CD4-positive, alpha-beta T cell treated with Interleukin-10 for 1 hour (primary cell): ENCODE data around the gene SLC25A23.
"Not testable (repeated sequence)": the region's sequence is repeated elsewhere in the genome, so short reads cannot be mapped to it uniquely, and the experiment has no call there.

Experiments
- DNase-seq: peaks from one replicate; pipeline ENCODE4 v3.0.0-alpha.2; 2020

The SLC25A23 gene

DNA sequence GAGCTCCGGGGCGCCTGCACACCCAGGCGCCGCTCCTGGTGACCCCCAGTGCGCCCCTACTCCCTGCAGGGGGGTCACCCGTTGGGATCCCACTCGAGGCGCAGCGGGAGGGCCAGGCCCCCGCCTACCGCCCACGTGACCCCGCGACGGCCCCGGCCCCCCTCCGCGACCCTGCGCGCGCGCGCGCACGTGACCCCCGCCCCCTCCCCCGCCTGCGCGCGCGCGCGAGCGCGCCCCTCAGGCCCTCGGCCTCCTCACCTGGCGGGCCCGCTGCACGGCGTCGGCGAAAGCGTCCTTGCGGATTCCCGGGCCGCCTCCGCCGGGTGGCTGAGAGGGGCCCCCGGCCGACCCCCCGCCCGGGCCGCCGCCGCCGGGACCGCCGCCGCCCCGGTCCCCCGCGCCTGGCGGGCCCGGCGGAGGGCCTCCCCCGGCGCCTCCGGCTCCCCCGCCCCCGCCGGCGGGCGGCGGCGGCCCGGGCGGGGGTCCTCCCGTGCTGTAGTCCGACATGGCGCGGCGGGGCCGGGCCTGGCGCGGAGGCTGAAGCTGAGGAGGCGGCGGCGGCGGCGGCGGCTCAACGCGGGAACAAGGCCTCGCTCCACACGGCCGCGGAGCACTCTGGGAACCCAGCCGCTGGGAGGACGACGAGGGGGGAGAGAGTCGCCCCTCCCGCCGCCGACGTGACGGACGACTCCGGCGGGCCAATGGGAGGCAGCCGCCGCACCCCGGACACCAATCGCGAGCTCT is 35.2 kb downstream of the SLC25A23 start, which contains the start of gene KHSRP:
Gene KHSRP, minus strand, starts transcription at position 617 of the 744 bp plus-strand sequence. Its CDS starts 110 bp downstream, at position 507.
- DNase-seq: peak; percentile 32

DNA sequence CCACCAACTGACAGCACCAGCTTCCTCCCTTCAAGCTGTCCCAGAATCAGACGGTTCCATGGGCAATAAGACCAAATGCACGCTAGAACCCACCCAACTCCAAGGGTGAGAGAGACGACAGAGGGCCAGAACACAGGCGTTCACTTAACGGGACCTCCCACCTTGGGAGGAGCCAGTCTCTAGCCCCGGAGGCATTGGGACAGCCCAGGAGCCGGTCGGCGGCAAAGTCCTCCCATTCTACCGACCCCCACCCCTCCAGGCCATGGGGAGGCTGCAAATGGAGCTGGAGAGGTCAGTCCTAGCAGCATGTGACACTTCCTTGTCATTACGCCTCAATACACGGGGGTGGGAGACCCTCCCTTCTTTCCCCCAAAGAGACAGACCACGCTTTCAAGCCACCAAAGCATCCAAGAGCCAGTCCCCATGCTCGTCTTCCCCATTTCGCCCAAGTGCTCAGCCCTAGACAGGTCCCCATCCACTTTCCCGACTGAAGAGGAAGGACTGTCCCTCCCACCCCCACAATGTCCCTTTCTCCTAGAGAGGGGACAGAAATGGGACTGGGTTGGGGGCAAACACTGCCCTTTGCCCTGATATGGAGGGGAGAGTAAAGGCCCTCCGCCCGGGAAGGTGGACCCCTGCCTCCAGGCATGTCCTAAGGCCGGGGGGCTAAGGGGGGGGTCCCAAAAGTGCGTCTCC is 35.9 kb downstream of the SLC25A23 start:
- peak; percentile 27 for DNase-seq

DNA sequence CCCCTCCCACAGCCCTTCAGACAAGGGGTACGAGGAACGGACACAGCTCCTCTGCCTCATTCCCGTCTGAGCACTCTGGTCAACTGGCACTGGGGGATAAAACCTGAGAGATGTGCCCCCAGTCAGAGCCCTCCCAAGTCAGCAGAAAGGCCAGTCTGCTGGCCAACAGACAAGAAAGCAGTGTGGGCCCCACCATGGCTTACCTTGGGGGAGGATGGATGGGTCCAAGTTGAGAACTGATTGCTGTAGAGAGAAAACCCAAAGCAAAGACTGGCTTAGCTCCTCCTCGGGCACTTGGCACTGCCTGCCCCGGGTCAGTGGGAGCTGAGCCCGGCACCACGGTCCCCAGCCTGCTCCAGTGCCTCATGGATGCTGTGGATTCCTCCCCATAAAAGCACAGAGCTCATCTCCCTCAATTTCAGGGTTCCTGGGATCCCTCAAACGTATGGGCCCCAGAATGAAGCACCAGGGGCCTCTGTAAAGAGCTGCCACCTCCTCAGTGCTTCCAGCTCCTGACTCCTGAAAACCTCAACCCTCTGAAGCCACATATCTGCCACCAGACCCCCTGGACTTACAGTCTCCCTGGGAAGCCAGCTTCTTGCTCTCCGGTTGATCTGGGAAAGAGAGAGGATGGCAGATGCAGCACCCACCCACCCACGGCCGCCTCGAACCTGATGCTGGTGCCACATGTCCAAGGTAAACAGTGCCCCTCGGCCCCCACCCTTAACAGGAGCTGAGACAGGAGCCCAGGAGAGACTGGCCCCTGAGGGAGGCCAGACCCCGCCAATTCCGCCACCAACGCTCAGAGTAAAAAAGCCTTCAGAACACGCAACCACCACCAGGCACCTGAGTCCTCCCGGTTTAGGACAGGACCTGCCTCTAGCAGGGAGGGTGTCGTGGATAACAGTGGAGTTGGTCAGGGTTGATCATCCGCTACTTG is 38.2 kb downstream of the SLC25A23 start:
- no peak for DNase-seq

GRCh38 chr19:6418562-6418932 is 41.0 kb downstream of the SLC25A23 start:
- no peak for DNase-seq

DNA sequence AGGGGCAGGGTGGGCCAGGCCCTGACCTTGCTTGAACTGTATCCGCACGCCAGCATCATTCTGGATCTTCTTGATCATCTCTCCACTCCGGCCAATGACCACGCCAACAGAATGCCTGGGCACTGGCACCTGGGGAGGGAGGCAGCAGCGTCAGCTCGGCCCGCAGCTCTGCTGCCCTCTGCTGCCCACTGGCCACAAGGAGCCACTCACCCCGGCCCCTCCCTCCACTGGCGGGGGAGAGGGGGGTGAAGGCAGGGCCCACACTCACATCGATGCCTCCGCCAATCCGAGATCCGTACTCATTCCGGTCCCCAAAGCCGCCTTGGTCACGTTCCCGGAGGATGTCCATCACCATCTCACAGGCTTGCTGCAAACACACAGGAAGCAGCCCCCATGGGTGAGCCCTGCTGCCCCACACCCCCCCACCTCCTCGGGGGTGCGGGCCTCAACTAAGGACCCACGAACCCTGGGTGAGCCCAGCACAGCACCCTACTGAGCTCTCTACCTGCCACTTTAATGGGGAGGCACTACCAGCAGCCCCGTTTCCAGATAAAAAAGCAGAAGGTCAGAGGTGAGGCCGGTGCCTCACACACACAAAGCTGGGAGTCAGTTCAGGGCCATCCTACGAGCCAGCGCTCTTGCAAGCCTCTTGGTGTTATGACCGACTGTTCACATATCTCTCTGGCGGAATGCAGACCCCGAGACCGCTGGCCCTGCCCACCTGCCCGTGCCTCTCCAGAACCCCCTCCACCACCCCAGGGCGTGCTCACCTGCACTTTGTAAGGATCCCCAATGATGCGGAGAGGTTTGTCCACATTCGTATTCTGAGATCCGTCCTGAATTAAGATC is 41.7 kb downstream of the SLC25A23 start:
- DNase-seq: no peak

- no peak for DNase-seq
Observed at GRCh38 chr19:6416658-6417405, 42.8 kb downstream of the SLC25A23 start.

- no peak for DNase-seq
Observed at GRCh38 chr19:6415591-6416190, 43.9 kb downstream of the SLC25A23 start.

DNA sequence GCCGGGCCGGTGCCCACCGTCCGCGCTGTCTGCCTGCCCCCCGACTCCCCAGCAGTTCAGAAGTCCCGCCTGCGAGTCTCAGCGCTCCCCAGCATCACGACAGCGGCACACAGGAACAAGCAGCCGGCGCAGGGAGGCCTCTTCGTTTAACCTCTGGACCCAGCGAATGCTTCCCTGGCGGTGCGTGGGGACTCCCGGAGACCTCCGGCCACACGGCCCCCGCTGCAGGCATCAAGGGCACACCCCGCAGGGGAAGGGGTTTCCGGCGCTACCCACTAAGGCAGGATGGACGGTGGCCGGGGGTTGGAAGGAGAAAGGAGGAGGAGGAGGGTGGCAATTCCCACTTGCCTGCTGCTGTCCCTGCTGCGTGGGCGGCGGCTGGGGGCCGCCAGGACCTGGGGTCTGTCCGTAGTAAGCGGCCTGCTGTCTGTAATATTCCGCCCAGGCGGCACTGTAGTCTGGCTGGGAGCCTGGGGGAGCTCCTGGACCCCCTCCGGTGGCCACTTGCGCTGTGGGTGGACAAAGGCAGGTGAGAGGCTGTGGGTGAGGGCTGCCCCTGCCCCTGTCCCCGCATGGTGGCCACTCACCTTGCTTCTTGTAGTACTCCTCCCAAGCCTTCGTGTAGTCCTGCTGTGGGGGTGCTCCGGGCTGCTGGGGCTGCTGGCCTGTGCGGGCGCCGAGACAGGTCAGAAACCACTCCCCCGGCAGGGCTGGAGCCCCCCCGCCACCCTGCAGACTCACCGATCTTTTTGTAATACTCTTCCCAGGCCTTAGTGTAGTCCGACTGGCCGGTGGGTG is 44.6 kb downstream of the SLC25A23 start:
- no peak for DNase-seq

DNA sequence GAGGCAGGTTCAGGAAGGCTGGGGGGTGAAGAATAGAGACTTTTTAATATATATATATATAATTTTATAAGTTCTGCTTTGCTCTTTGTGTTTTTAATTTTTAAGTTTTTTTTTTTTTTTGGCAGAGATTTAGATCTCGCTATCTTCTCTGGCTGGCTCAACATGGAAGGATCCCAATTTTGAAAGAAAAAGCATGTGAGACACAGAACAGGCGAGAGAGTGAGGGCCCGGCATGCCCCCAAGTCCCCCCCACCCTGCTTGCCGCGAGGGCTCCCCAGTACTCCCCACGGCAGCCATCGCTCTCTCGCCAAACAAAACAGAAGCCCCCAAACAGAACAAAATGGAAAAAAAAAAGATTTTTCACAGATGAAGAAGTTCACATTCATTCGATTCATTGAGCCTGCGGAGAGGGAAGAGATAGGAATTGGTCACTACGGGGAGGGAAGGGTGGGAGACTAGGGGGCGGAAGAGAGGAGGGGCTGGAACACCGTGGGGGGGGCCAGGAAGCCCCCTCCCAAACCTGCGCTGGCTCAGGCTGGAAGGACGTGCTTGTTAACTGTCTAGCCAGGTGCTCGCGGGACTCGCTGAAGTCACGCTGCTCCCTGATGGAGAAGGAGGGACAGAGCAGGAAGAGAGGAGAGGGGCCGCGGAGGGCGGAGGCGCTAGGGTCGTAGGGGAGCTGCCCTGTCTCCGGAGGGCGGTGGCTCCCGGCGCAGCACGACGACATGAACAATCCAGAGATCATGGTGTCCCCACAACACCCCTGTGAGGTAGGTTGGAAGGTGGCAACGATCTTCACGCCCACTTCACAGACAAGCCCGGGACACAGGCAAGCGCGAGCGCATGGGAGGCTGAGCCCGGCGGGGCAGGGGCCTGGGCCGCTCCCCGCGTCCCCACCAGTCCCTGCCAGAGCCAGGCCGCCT is 45.6 kb downstream of the SLC25A23 start:
- no peak for DNase-seq

- no peak for DNase-seq
Observed at GRCh38 chr19:6413291-6413690, 46.3 kb downstream of the SLC25A23 start.

- DNase-seq: peak; percentile 58
Observed at GRCh38 chr19:6412447-6413091, 47.0 kb downstream of the SLC25A23 start.

DNA sequence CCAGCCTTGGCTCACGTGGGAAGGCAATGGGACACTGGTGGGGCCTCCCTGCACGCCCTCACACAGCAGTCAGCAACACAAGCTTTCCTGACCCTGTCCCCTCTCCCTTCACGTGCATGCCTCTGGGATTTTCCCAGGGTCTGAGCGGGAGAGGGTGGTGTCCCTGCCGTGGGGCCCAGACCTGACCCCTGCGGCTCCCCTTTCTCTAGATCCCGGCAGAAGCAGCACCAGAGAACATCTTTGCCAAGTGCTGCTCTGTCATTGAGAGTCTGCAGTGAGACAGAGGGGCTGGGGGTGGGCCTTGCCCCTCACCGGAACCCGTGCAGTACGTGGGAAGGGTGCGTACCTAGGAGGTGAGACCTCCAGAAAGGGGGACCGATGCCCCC is 47.5 kb downstream of the SLC25A23 start:
- no peak for DNase-seq

GRCh38 chr19:6409346-6409745 is 50.2 kb downstream of the SLC25A23 start:
- DNase-seq: no peak

DNA sequence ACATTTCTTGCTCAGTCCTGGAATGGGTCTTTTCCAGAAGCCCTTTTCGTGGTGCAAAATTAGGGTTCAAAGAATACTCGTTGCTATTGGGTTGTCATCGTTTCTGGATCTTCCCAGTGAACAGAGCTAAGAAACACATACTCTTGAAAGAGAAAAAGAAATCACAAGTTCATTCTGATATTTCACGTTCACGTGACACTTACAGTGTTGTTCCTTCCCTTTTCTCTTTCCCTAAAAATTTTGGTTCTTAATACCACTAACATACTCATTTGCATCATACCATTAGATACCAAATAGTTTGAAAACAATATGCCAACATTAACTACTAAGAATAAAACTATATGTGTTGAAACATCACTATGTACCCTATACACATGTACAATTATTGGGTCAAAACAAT is 53.2 kb downstream of the SLC25A23 start:
- no peak for DNase-seq

DNA sequence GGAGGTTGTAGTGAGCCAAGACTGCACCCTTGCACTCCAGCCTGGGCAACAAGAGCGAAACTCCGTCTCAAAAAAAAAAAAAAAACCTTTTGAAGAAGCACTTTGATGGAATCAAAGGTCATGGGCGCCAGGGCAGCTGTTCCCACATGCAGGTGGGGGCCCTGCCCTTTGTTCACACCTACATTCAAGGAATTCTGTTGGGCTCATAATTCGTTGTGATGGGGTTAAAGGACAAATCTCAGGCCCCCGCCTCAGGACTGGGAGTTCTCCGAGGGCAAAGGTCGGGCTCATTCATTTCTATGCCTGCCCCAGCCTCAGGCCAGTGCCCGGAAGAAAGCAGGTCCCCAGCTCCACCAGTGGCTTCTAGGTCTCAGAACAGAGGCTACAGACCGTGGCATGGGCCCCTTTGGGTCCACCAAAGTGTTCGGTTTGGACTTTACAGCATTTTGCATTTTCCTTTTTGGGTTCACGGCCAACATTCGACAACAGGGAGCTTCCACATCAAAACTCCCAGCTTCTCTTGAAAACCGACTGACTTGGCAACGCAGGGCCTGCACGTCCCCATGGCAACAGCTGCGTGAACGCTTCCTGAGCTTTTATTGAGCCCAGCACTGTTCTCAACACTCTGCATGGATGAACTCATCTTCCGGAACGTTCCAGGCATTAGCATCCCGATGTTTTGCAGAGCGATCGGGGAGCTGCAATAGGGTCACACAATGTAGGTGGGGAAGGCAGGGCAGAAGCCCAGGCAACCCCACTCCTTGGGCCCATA is 56.6 kb downstream of the SLC25A23 start:
- no peak for DNase-seq

DNA sequence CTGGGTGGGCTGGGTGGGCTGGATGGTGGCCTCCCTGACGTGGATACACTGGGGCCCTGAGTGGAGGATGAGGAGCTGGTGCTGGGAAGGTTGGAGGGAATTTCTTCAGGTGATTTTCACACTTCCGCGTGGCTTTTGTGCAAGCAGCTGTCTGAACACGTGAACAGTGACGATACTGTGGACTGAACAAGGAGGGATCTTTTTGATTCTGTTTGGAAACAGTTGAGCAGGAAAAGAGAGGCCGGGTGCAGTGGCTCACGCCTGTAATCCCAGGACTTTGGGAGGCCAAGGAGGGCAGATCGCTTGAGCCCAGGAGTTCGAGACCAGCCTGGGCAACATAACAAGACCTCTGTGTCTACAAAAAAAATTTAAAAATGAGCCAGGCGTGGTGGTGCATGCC is 57.5 kb downstream of the SLC25A23 start:
- no peak for DNase-seq

GRCh38 chr19:6400062-6400944 is 59.3 kb downstream of the SLC25A23 start:
- not testable (repeated sequence) for DNase-seq
